ENCODE measurements around the gene RCOR1.
"Not testable (repeated sequence)": the region's sequence is repeated elsewhere in the genome, so short reads cannot be mapped to it uniquely, and the experiment has no call there.

RCOR1 gene

DNA sequence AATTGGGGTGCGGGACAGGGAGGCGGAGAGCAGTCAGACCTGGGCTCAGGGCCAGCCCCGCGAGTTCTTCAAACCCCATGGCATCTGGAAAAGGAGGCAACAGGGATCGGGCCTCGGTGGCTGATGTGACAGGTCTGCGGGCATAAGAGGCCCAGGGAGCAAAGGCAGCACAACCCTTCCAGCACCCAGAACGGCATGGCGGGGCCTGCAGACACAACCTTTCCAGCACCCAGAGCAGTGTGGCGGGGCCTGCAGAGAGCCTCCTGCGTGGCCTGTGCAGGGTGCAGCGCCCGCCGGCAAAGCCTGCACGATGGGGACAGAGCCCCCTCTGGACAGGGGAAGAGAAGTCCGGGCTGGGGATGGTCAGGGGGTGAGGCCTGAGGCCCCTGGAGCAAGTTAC lies 158.6 kb downstream of the RCOR1 start:
- DNase-seq (ENCODE audit: low spot score) = no peak

DNA sequence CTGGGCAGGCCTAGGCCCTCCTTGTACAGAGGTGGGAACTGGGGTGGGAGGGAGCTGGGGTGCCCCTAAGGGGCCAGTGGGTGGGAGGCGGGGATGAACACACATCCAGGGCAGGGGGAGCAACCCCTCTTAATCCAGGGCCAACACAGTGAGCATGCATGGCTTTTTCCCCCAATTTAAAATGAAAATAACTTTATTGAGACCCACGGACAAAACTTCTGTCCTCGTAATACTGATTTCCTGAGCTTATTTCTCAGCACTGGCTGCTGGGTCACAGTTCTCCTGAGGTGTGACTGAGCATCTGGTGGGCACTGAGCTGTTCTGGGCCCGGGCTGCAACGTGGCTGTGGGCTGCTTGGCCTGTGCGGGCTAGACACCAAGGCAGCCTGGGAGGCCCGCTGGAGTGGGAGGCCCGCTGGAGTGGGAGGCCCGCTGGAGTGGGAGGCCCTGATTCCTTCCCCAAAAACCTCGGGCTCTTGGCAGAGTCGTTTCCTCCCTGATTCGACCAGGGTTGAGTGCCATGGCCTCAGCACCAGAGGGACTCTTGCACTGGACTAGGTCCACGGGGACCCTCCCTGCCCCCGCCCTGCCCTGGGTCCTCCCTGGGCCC lies 159.9 kb downstream of the RCOR1 start:
- no peak for DNase-seq (ENCODE audit: low spot score)

DNA sequence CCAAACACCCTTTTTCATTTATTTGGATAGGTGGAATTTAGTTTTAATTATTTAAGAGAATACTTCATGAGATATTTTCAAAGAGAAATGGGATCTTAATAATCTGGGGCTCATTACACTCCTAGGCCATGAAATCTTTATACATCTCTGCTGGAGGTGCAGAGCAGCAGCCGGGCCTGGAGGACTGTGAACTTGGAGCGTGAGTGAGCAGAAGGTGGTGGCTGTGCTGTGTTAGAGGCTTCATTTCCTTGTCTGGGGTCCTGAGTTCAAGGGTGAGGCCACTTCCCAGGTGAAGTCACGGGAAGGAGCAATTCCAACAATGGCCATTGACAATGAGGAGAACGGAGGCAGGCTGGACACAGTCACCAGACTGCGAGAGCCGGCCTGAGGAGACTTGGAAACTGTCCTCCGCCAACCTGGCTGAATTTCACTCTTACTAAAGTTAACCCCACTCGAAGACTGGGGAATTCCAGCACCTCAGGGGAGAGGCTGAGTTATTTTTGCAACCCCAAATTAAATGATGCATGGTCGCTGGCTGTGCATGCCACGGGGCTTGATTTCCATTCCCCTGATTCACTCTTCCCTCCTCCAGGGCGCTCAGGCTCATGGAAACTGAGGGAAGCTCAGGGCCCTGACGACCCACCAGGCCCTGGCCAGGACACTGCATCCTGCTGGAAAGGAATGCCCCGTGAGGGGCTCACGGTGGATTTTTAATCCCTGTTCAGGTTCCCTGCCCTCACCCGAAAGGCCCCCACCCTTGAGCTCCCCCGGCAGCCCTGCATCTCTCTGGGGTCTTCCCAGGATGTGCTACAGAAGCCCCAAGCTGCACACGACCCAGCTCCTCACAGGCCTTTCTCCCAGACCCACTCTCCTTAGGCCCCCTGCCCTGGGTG lies 162.2 kb downstream of the RCOR1 start:
- no peak for DNase-seq (ENCODE audit: low spot score)

DNA sequence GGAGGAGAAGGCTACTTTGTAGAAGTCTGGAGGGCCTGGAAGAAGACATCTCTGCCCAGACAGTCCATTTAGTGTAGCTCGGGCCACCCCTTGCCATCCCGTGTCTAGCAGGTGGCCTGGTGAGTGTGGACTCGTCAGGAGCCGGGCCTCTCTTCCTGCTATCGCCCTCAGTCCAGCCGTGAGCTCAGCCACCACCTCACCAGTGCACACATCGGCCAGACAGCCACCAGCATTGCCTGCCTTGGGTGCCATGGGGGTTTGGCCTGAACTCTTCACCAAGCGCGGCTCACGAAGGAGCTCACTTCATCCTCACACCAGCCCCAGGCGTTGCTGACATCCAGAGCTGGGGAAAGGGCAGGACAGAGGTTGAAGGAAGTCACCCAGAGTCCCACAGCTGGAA lies 165.2 kb downstream of the RCOR1 start:
- DNase-seq (ENCODE audit: low spot score) = no peak

DNA sequence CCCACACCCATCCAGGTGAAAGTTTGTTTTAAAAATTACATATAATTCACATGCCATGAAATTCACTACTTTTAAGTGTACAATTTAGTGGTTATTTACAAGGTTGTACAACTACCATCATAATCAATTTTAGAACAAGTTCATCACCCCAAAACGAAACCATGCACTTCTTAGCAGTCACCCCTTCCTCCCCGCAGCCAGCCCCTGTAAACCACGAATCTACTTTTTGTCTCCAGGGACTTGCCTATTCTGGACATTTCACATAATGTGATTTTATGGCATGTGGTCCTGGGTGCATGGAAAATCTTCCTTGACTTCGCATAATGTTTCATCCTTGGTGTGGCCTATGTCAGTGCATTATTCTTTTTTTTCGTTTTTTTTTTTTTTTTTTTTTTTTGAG lies 165.6 kb downstream of the RCOR1 start:
- DNase-seq (ENCODE audit: low spot score) = no peak

GRCh38 chr14:102759456-102760187 lies 167.2 kb downstream of the RCOR1 start:
- DNase-seq (ENCODE audit: low spot score) = no peak

- DNase-seq (ENCODE audit: low spot score) = no peak
Observed at GRCh38 chr14:102760496-102761193, 168.2 kb downstream of the RCOR1 start.

DNA sequence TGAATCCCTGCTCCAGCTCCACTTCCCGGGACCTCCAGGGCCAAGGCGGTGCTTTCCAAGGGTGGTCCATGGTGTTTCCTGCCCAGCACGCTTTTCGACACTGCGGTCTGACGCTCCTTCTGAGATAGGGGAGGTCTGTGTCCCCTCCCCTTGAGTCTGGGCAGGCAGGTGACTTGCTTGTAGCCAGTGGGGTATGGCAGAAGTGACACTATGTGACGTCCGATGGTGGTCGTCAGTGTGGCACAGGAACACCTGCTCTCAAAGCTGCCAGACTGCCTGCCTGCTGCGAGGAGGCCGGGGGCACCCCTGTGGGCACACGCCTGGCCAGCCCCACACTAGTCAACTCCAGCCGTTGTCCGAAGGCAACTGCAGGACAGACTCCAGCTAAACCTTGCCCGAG lies 168.8 kb downstream of the RCOR1 start:
- DNase-seq (ENCODE audit: low spot score) = no peak

- no peak for DNase-seq (ENCODE audit: low spot score)
Observed at GRCh38 chr14:102764220-102764671, 171.8 kb downstream of the RCOR1 start.

- DNase-seq (ENCODE audit: low spot score) = not testable (repeated sequence)
Observed at GRCh38 chr14:102765770-102766169, 173.3 kb downstream of the RCOR1 start.

DNA sequence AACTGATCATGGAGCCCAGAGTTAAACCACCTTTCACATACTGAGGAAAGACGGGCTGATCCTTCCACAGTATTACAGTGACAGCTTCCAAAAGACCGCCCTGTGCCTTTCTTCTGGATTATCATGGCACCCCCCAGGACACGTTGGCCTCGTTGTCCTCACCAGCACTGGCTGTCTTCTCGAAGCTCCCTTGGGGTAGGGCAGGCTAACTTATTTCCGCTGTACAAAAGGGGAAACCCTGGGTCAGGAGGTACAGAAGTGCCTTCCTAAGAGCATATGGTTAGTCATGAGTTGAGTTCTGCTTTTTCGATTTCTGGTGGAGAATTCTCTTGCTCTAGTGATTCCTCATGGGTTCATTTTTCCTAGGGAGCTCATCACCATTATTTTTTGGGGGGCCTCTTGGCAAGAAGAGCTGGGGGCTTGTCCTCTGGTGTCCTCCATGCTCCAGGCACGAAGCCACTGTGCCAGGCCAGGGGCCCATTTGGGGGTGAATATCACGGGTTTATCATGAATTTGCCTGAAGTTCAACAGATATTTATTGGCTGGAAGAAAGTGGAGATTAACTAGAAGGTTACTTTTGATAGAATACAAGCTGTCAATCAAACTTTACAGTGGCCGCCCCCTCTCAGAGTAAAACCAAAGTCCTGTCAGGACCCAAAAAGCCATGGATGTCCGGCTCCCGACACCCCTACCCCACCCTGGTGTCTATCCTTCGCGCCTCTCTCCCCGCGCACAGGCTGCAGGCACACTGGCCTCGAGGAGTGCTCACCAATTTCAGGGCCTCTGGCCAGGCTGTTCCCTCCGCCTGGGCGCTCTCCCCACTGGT lies 176.0 kb downstream of the RCOR1 start:
- DNase-seq (ENCODE audit: low spot score) = no peak

DNA sequence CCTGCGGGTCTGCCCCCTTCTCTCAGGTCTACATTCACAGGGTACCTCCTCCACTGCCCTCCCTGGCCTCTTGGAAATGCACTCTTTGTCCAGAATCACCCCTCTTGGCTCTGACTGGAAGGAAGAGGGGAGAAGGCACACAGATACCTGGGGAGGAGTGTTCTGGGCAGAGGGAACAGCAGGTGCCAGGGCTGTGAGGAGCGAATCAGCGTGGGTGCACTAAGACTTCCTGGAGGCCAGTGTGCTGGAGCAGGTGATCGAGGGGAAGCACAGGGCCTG lies 176.5 kb downstream of the RCOR1 start:
- DNase-seq (ENCODE audit: low spot score) = no peak

DNA sequence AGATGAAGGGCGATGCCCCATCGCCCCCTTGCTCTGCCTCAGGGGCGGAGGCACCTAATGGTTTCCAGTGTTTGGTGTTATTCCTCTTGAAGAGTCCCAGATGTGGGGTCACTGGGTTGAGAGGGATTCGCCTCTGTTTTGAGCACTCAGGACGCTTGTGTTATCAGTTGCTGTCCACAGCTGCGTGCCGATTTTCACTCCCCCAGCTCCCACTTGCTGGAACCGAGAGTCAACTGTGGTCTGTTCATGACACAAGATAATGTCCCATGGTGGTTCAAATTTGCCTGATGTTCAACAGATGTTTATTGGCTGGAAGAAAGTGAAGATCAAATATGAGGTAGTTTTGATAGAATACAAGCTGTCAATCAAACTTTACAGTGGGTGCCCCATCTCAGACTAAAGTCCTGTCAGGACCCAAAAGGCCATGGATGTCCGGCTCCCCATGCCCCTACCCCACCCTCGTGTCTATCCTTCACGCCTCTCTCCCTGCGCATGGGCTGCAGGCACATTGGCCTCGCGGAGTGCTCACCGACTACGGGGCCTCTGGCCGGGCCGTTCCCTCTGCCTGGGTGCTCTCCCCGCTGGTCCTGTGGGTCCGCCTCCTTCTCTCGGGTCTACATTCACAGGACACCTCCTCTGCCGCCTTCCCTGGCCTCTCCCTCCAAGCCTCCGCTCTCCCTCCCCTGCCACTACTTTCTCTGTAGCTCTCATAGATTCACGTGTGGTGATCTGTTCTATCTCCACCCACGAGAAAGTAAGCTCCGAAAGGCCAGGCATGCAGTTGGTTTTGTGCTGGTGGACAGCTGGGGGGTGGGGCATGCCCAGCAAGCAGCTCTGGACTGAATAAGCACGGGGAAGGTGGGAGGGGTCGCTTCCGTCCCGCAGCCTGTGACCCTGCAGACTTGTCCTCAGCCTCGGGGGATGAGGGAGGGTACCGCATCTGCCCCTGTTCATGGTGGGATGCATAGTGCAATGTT lies 178.0 kb downstream of the RCOR1 start:
- no peak for DNase-seq (ENCODE audit: low spot score)

- no peak for DNase-seq (ENCODE audit: low spot score)
Observed at GRCh38 chr14:102771144-102771543, 178.7 kb downstream of the RCOR1 start.

DNA sequence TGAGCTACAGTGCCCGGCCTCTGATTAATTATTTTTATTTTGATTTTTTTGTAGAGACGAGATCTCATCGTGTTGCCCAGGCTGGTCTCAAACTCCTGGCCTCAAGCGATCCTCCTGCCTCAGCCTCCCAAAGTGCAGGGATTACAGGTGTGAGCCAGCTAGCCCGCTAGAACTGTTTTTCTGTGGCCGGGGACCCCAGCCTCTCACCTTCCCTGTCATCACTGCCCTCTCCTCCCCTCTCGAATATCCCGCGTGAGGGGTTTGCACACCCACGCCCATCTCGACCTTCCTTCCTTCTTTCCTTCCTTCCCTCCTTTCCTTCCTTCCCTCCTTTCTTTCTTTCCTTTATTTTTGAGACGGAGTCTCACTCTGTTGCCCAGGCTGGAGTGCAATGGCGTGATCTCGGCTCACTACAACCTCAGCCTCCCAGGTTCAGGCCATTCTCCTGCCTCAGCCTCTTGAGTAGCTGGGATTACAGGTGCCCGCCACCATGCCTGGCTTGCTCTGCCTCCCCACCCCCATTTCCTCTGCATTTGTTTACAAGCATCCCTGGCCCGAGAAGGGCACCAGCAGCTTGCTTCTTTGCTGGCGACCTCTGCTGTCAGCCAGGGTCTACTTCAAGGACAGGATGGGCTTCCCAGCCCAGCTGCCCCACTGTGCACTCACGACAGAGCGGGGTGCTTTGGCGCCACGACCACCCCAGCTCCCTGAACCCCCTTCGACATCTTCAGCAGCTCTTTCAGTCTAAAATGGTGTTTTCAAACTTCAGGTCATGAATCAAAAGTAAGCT lies 180.5 kb downstream of the RCOR1 start:
- DNase-seq (ENCODE audit: low spot score) = no peak

DNA sequence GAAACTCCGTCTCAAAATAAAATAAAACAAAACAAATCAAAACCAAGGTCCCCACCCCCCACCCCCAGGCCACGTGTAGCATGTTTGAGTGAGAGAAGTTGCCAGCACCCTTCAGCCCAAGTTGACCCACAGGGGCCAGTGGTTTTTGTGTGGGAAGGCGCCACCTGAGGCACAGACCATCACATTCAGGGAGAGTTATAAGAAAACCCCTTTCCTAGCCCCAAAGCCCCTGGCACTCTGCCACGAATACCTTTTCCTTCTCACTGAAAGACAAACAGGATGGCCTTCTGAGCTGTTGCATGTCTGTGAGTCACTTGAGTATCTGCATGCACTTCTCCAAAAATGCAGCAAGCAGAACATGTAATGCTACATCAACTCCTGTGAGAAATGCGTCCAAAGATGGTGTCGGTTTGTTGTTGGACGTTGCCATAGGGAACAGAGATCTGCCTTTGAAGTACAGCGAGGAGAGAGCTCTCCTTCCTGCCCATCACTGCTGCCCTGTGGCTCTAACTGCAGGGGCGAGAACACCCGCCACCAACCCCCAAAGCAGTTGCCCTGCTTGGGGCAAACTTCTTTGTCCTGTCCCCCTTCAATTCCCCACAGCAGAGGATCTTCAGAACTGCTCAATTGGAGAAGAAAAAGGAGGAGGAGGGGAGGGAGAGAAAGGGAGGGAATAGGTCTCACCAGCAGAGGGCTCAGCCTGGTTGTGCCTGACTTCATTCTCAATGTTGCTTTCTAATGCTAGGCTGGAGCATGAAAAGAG lies 182.1 kb downstream of the RCOR1 start:
- DNase-seq (ENCODE audit: low spot score) = no peak

DNA sequence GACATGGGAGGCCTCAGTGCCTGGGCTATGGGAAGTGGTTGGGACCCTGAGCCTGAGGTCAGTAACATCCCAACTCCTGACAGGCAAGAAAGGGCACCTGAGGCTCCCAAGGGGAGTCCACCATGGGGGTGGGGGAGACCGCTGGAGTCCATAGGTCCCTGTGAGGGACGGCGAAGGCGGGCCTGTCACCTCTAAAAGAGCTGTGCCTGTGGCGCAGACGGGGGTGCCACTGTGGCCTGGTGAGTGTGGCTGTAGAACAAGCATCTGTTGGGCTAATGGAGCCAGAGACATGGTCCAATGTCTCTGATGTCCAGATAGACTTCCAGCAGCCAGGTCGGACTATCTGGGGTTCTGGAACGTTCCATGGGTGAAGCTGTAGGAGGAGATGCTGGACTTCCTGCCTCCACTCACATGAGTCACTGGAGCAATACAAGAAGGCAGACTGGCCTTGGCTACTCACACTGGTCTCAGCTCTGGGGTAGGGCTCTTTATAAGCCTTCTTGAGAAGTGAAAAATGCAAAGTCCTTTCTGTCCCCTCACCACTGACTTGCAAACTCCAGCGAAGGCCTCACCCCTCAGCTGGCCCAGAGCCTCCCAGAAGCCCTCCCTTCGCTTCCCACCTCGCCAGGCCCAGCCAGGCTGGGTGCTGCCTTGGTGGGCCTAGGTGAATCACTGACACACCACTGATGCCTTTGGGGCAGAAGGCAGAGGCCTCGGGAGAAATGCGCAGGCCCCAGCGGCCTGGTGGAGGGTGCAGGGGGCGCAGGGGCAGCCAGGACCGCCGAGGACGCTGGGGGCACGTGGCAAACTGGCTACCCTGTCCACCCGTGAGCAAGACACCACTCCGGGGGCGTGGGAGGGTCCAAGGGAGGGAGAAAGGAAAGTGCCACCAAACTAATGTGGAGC lies 183.7 kb downstream of the RCOR1 start:
- no peak for DNase-seq (ENCODE audit: low spot score)

Data from left forelimb (tissue), 1 donor.